ENCODE results near the gene RGS3.
A peak's percentile ranks its signal among the peaks of the same experiment; 100 is the strongest.

The RGS3 gene

GRCh38 chr9:113530022-113530635, 66.6 kb downstream of the RGS3 start:
- no peak for DNase-seq (ENCODE audit: low spot score)

- DNase-seq (ENCODE audit: low spot score): no peak
These were observed 67.4 kb downstream of the RGS3 start for GRCh38 chr9:113530942-113531341.

GRCh38 chr9:113531919-113532808, 68.6 kb downstream of the RGS3 start:
- DNase-seq (ENCODE audit: low spot score): no peak

- DNase-seq (ENCODE audit: low spot score): no peak
These were observed 69.3 kb downstream of the RGS3 start for GRCh38 chr9:113532809-113533190.

GRCh38 chr9:113533335-113534225, 70.1 kb downstream of the RGS3 start:
- no peak for DNase-seq (ENCODE audit: low spot score)

GRCh38 chr9:113535756-113536155, 72.2 kb downstream of the RGS3 start:
- DNase-seq (ENCODE audit: low spot score): no peak

GRCh38 chr9:113536166-113536482, 72.6 kb downstream of the RGS3 start:
- no peak for DNase-seq (ENCODE audit: low spot score)

- no peak for DNase-seq (ENCODE audit: low spot score)
These were observed 73.1 kb downstream of the RGS3 start for GRCh38 chr9:113536483-113537228.

GRCh38 chr9:113537229-113537810, 73.8 kb downstream of the RGS3 start:
- DNase-seq (ENCODE audit: low spot score): no peak

GRCh38 chr9:113538131-113538530, 74.6 kb downstream of the RGS3 start:
- no peak for DNase-seq (ENCODE audit: low spot score)

- DNase-seq (ENCODE audit: low spot score): no peak
These were observed 75.3 kb downstream of the RGS3 start for GRCh38 chr9:113538701-113539430.

- no peak for DNase-seq (ENCODE audit: low spot score)
These were observed 76.9 kb downstream of the RGS3 start for GRCh38 chr9:113540466-113540865.

- DNase-seq (ENCODE audit: low spot score): peak; percentile 59
These were observed 77.7 kb downstream of the RGS3 start for GRCh38 chr9:113541019-113541900.

- no peak for DNase-seq (ENCODE audit: low spot score)
These were observed 78.5 kb downstream of the RGS3 start for GRCh38 chr9:113542006-113542405.

- DNase-seq (ENCODE audit: low spot score): no peak
These were observed 79.2 kb downstream of the RGS3 start for GRCh38 chr9:113542741-113543140.

GRCh38 chr9:113543296-113543981, 79.9 kb downstream of the RGS3 start:
- no peak for DNase-seq (ENCODE audit: low spot score)

GRCh38 chr9:113543982-113544303, 80.4 kb downstream of the RGS3 start:
- DNase-seq (ENCODE audit: low spot score): no peak

- no peak for DNase-seq (ENCODE audit: low spot score)
These were observed 81.5 kb downstream of the RGS3 start for GRCh38 chr9:113545068-113545467.

- no peak for DNase-seq (ENCODE audit: low spot score)
These were observed 83.0 kb downstream of the RGS3 start for GRCh38 chr9:113546566-113546965.
